ENCODE measurements around the gene LYPD6. TPM values are rescaled to one million over a fixed set of nuclear protein-coding genes. Genes with fewer than 3 reads are reported as not detected.

The LYPD6 gene
- total and polyA plus RNA-seq, 11 donors, result 0.04 to 0.72 (median 0.12) TPM; not detected in 1

GRCh38 chr2:149470046-149470445 is 139.7 kb downstream of the LYPD6 start:
- WGBS, 4 donors, result 72 to 81% (median 78%) methylated on average over 7 of the region's 7 CpGs
- Histone ChIP-seq H3K27ac (no peak overlapping the region), H3K9me3 (no peaks in the 10 kb centered on the region), H3K4me1 (no peaks in the 10 kb centered on the region), H3K4me3 (no peak overlapping the region), H3K27me3 (peaks cover 0 to 6% (median 0%) of the 10 kb centered on the region in 9 donors), H3K36me3 (no peaks in the 10 kb centered on the region)
- no peak for TF ChIP-seq POLR2A (IDR thresholded peaks at IDR 0.05)
- TF ChIP-seq, protein P1, sequence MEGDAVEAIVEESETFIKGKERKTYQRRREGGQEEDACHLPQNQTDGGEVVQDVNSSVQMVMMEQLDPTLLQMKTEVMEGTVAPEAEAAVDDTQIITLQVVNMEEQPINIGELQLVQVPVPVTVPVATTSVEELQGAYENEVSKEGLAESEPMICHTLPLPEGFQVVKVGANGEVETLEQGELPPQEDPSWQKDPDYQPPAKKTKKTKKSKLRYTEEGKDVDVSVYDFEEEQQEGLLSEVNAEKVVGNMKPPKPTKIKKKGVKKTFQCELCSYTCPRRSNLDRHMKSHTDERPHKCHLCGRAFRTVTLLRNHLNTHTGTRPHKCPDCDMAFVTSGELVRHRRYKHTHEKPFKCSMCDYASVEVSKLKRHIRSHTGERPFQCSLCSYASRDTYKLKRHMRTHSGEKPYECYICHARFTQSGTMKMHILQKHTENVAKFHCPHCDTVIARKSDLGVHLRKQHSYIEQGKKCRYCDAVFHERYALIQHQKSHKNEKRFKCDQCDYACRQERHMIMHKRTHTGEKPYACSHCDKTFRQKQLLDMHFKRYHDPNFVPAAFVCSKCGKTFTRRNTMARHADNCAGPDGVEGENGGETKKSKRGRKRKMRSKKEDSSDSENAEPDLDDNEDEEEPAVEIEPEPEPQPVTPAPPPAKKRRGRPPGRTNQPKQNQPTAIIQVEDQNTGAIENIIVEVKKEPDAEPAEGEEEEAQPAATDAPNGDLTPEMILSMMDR (IDR thresholded peaks at IDR 0.05), result no peak
- DNase-seq (no peak), ATAC-seq (no peak)
- intact Hi-C loops (cut with DNase I), result no loop called here

GRCh38 chr2:149472413-149472812 is 142.0 kb downstream of the LYPD6 start:
- Histone ChIP-seq H3K4me1 (no peaks in the 10 kb centered on the region), H3K27me3 (peaks cover 0 to 6% (median 0%) of the 10 kb centered on the region in 9 donors), H3K9me3 (no peaks in the 10 kb centered on the region), H3K4me3 (no peak overlapping the region), H3K27ac (no peak overlapping the region), H3K36me3 (no peaks in the 10 kb centered on the region)
- TF ChIP-seq POLR2A (IDR thresholded peaks at IDR 0.05), result no peak
- TF ChIP-seq, protein P1 (IDR thresholded peaks at IDR 0.05), result no peak
- ATAC-seq (no peak), DNase-seq (no peak)
- intact Hi-C loops (cut with DNase I), result no loop called here
- 71 to 84% (median 81%) methylated on average over 2 of the region's 2 CpGs for WGBS, 4 donors

DNA sequence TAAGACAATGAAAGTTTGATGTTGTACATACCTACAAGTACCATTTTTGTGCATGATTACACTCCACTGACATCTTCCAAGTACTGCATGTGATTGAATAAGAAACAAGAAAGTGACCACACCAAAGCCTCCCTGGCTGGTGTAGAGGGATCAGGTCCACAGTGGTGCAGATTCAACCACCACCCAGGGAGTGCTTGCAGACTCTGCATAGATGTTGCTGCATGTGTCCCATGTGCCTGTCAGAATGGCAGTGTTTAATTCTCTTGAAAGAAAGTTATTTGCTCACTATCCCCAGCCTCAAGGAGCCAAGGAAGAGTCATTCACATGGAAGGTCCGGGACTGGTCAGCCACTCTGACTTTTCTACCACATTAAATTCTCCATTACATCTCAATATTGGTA is 142.7 kb downstream of the LYPD6 start:
- ATAC-seq (no peak), DNase-seq (no peak)
- intact Hi-C loops (cut with DNase I), result no loop called here
- H3K27me3 ChIP-seq, result peaks cover 0 to 6% (median 0%) of the 10 kb centered on the region in 9 donors
- no peaks in the 10 kb centered on the region for H3K36me3 ChIP-seq
- no peak overlapping the region for H3K27ac ChIP-seq
- 85 to 100% (median 91%) methylated on average over 1 of the region's 1 CpG for WGBS, 4 donors
- no peak overlapping the region for H3K4me3 ChIP-seq
- TF ChIP-seq, protein P1 (IDR thresholded peaks at IDR 0.05), result no peak
- no peak for TF ChIP-seq POLR2A (IDR thresholded peaks at IDR 0.05)
- H3K4me1 ChIP-seq, result no peaks in the 10 kb centered on the region
- H3K9me3 ChIP-seq, result no peaks in the 10 kb centered on the region

- no peak overlapping the region for H3K4me3 ChIP-seq
- no peaks in the 10 kb centered on the region for H3K4me1 ChIP-seq
- TF ChIP-seq, protein P1 (IDR thresholded peaks at IDR 0.05), result no peak
- no peak for TF ChIP-seq POLR2A (IDR thresholded peaks at IDR 0.05)
- DNase-seq (no peak), ATAC-seq (no peak)
- no peaks in the 10 kb centered on the region for H3K36me3 ChIP-seq
- H3K27me3 ChIP-seq, result peaks cover 0 to 6% (median 0%) of the 10 kb centered on the region in 9 donors
- H3K27ac ChIP-seq, result no peak overlapping the region
- intact Hi-C loops (cut with DNase I), result no loop called here
- no peaks in the 10 kb centered on the region for H3K9me3 ChIP-seq
Observed at GRCh38 chr2:149473521-149473920, 143.1 kb downstream of the LYPD6 start.
